H1 (cell line): Measurements from ENCODE around the gene TOP1. TPM values are rescaled to one million over a fixed set of nuclear protein-coding genes. Genes with fewer than 3 reads are reported as not detected.

Experiments
- CTCF ChIA-PET: fragments of 300-600 bp; sonication (Branson Sonifier 250); formaldehyde crosslinking; loops from one replicate; lab custom pipeline; 2021; ENCODE audit not compliant: partially characterized antibody; lab: Charles Lee
- POLR2A ChIA-PET: fragments of 300-600 bp; sonication (Branson Sonifier 250); formaldehyde crosslinking; loops from one replicate; lab custom pipeline; 2021; ENCODE audit warnings: inconsistent platforms; ENCODE audit not compliant: partially characterized antibody; lab: Charles Lee
- DNase-seq, 2 experiments: peaks; one replicate each; pipeline versions ENCODE4 v3.0.0 to v3.0.0-alpha.2; 2010 to 2022; ENCODE audit warnings: low spot score in 2 of 2, low read depth in 1 of 2, mixed read lengths in 1 of 2
- FAIRE-seq: peaks from 2 replicates; lab custom pipeline; 2011; peaks lifted over from hg19 to GRCh38; lab: Jason Lieb, UNC
- H2AFZ ChIP-seq: 2 replicates; pipeline ENCODE4 v1.8.1; 2012; ENCODE audit warnings: low read length, inconsistent platforms
- H2AK5ac ChIP-seq: 2 replicates; pipeline ENCODE4 v1.6.1; 2013; ENCODE audit warnings: low read depth, low read length
- H2BK120ac ChIP-seq: replicated peaks from 2 replicates; pipeline ENCODE3; 2013; ENCODE audit warnings: low read depth, low read length, inconsistent platforms
- H2BK12ac ChIP-seq: 2 replicates; pipeline ENCODE4 v1.6.1; 2013; ENCODE audit warnings: low read depth, low read length
- H2BK15ac ChIP-seq: 2 replicates; pipeline ENCODE4 v1.6.1; 2013; ENCODE audit warnings: low read length
- H2BK20ac ChIP-seq: 2 replicates; pipeline ENCODE4 v1.6.1; 2013; ENCODE audit warnings: low read length
- H2BK5ac ChIP-seq: 2 replicates; pipeline ENCODE4 v1.6.1; 2013; ENCODE audit warnings: low read depth, low read length
- H3K14ac ChIP-seq: 2 replicates; pipeline ENCODE4 v1.6.1; 2013; ENCODE audit warnings: inconsistent platforms; ENCODE audit not compliant: insufficient read length
- H3K18ac ChIP-seq: 2 replicates; pipeline ENCODE4 v1.6.1; 2013; ENCODE audit warnings: low read length; ENCODE audit errors: extremely low read depth
- H3K23ac ChIP-seq: 2 replicates; pipeline ENCODE4 v1.6.1; 2013; ENCODE audit warnings: inconsistent platforms; ENCODE audit not compliant: insufficient read length
- H3K23me2 ChIP-seq: 2 replicates; pipeline ENCODE4 v1.6.1; 2013; ENCODE audit warnings: low read depth, low read length
- H3K27ac ChIP-seq: 2 replicates; pipeline ENCODE4 v1.6.1; 2011; ENCODE audit warnings: low read depth, low read length, inconsistent platforms
- H3K27me3 ChIP-seq, 4 experiments: replicated peaks in 1 of 4; 1 replicate in 1 of 4; 2 replicates in 3 of 4; pipeline versions ENCODE4 v1.6.1 to v1.8.1; 2011 to 2013; ENCODE audit warnings: low read length in 3 of 4, mild to moderate bottlenecking in 3 of 4, inconsistent platforms in 2 of 4, mixed read lengths in 2 of 4, moderate library complexity in 1 of 4; ENCODE audit not compliant: control insufficient read depth in 3 of 4, insufficient read depth in 3 of 4; ENCODE audit errors: extremely low read depth in 1 of 4
- H3K36me3 ChIP-seq, 4 experiments: 2 replicates each; pipeline versions ENCODE4 v1.6.1 to v1.8.1; 2011 to 2013; ENCODE audit warnings: mild to moderate bottlenecking in 4 of 4, low read length in 3 of 4, moderate library complexity in 2 of 4, control low read depth in 1 of 4, inconsistent platforms in 1 of 4; ENCODE audit not compliant: insufficient read depth in 4 of 4, control insufficient read depth in 2 of 4
- H3K4ac ChIP-seq: replicated peaks from 2 replicates; pipeline ENCODE3; 2013; ENCODE audit warnings: low read length, low read depth, mixed read lengths, inconsistent platforms; ENCODE audit not compliant: insufficient read length
- H3K4me1 ChIP-seq, 4 experiments: replicated peaks in 1 of 4; 1 replicate in 1 of 4; 2 replicates in 3 of 4; pipeline versions ENCODE4 v1.6.1 to v1.8.1; 2011 to 2013; ENCODE audit warnings: low read length in 3 of 4, inconsistent platforms in 2 of 4, mixed read lengths in 1 of 4; ENCODE audit not compliant: insufficient read depth in 4 of 4, control insufficient read depth in 3 of 4
- H3K4me2 ChIP-seq, 2 experiments: 2 replicates each; pipeline versions ENCODE4 v1.6.1 to v1.8.1; 2011 to 2013; ENCODE audit warnings: low read depth in 2 of 2, low read length in 2 of 2, control low read depth in 1 of 2, inconsistent platforms in 1 of 2, mild to moderate bottlenecking in 1 of 2; ENCODE audit not compliant: insufficient read depth in 1 of 2
- H3K4me3 ChIP-seq, 4 experiments: fragments of 200-600, 300-600 bp in 1 of 4; sonication (generic), shearing (Covaris generic), sonication (Bioruptor Twin) in 1 of 4; 2 replicates each; pipeline versions ENCODE4 v1.5.1 to v1.8.1; 2011 to 2016; ENCODE audit warnings: low read length in 4 of 4, low read depth in 3 of 4, control low read depth in 2 of 4, inconsistent platforms in 2 of 4, mild to moderate bottlenecking in 2 of 4, mixed read lengths in 1 of 4, moderate library complexity in 1 of 4; ENCODE audit not compliant: insufficient read depth in 2 of 4; ENCODE audit errors: extremely low read depth in 1 of 4
- H3K56ac ChIP-seq: replicated peaks from 2 replicates; pipeline ENCODE3; 2013; ENCODE audit warnings: low read depth, mild to moderate bottlenecking, mixed read lengths, low read length, inconsistent platforms; ENCODE audit not compliant: insufficient read length
- H3K79me1 ChIP-seq: 2 replicates; pipeline ENCODE4 v1.6.1; 2013; ENCODE audit warnings: low read depth, low read length, control low read depth
- H3K79me2 ChIP-seq, 2 experiments: 2 replicates each; pipeline versions ENCODE4 v1.6.1 to v1.8.1; 2012 to 2013; ENCODE audit warnings: low read length in 2 of 2, mild to moderate bottlenecking in 2 of 2, inconsistent platforms in 1 of 2; ENCODE audit not compliant: insufficient read depth in 2 of 2, control insufficient read depth in 1 of 2
- H3K9ac ChIP-seq, 4 experiments: replicated peaks in 1 of 4; 1 replicate in 1 of 4; 2 replicates in 3 of 4; pipeline versions ENCODE4 v1.6.1 to v1.8.1; 2011 to 2013; ENCODE audit warnings: low read depth in 3 of 4, low read length in 3 of 4, control low read depth in 2 of 4, mild to moderate bottlenecking in 2 of 4, moderate library complexity in 2 of 4, inconsistent platforms in 1 of 4; ENCODE audit errors: extremely low read depth in 1 of 4
- H3K9me3 ChIP-seq, 2 experiments: 2 replicates each; pipeline versions ENCODE4 v1.6.1 to v1.8.1; 2012 to 2013; ENCODE audit warnings: mild to moderate bottlenecking in 2 of 2, moderate library complexity in 2 of 2, control low read depth in 1 of 2, inconsistent platforms in 1 of 2, low read depth in 1 of 2, low read length in 1 of 2, mixed read lengths in 1 of 2; ENCODE audit not compliant: insufficient read depth in 2 of 2
- H4K20me1 ChIP-seq, 2 experiments: replicated peaks in 1 of 2; 2 replicates each; pipeline versions ENCODE3 to v1.8.1; 2011 to 2013; ENCODE audit warnings: inconsistent platforms in 2 of 2, low read length in 2 of 2, mild to moderate bottlenecking in 1 of 2; ENCODE audit not compliant: insufficient read depth in 2 of 2, control insufficient read depth in 1 of 2
- H4K5ac ChIP-seq: 2 replicates; pipeline ENCODE4 v1.6.1; 2013; ENCODE audit warnings: low read length, low read depth, mixed read lengths, inconsistent platforms; ENCODE audit not compliant: insufficient read length
- H4K8ac ChIP-seq: 2 replicates; pipeline ENCODE4 v1.8.0; 2013; ENCODE audit warnings: mild to moderate bottlenecking, moderate library complexity, low read length, inconsistent platforms; ENCODE audit not compliant: insufficient read depth; ENCODE audit errors: extremely low read depth
- H4K91ac ChIP-seq: replicated peaks from 2 replicates; pipeline ENCODE3; 2013; ENCODE audit warnings: low read length, mixed read lengths, inconsistent platforms; ENCODE audit not compliant: insufficient read length
- ATF2 ChIP-seq: IDR thresholded peaks from 2 replicates; pipeline ENCODE4 v1.6.1; 2012; ENCODE audit warnings: low read length, inconsistent platforms
- EZH2 ChIP-seq: fragments of 200-600 bp; sonication (generic); IDR thresholded peaks from 2 replicates; pipeline ENCODE4 v1.7.1; 2012; ENCODE audit warnings: low read depth, mild to moderate bottlenecking, moderate library complexity, low read length, inconsistent platforms; ENCODE audit not compliant: severe bottlenecking
- GTF2F1 ChIP-seq: IDR thresholded peaks from 2 replicates; pipeline ENCODE4 v1.6.1; 2012; ENCODE audit warnings: low read depth, low read length, improper control_type of control experiment, borderline replicate concordance
- MAX ChIP-seq: IDR thresholded peaks from 2 replicates; pipeline ENCODE4 v1.6.1; 2012; ENCODE audit warnings: inconsistent platforms
- POLR2A ChIP-seq, 2 experiments: IDR thresholded peaks; 1 replicate in 1 of 2; 2 replicates in 1 of 2; pipeline ENCODE4 v1.6.1; 2011; ENCODE audit warnings: low read depth in 2 of 2, low read length in 2 of 2, mild to moderate bottlenecking in 2 of 2; ENCODE audit errors: control extremely low read depth in 1 of 2
- TAF7 ChIP-seq: optimal IDR thresholded peaks from 2 replicates; pipeline ENCODE3; 2011; ENCODE audit warnings: low read depth, mild to moderate bottlenecking, inconsistent platforms, low read length, moderate library complexity, borderline replicate concordance
- WGBS, 2 experiments: shearing (Covaris generic) in 1 of 2; methylation state at CpG; one replicate each; pipeline versions ENCODE4 v1.1.6 to v1.1.7; 2013 to 2015; ENCODE audit warnings: low lambda C conversion rate in 2 of 2, mixed read lengths in 2 of 2, inconsistent platforms in 1 of 2, low coverage in 1 of 2, missing lambda C conversion rate in 1 of 2; ENCODE audit not compliant: insufficient replicate concordance in 2 of 2, insufficient coverage in 1 of 2, insufficient read length in 1 of 2; ENCODE audit errors: extremely low coverage in 1 of 2, missing lambda C conversion rate in 1 of 2; 5-methylcytosine and 5-hydroxymethylcytosine counted together
- polyA plus RNA-seq, 7 experiments: library from polyadenylated mRNA; depleted of rRNA in 3 of 7; stranded (reverse) in 5 of 7; unstranded in 2 of 7; fragments of >200 nt in 5 of 7; fragments of 200-250 nt in 2 of 7; gene quantifications; 1 replicate in 5 of 7; 2 replicates in 1 of 7; 4 replicates in 1 of 7; pipeline versions ENCODE4 v1.2.1 to v1.2.3, GENCODE V29; 2011 to 2013; ENCODE audit warnings: missing spikeins in 2 of 7, mixed read lengths in 2 of 7
- total RNA-seq: library from RNA; stranded (reverse); fragmentation: NEBNext Ultra II Directional; extraction: Animal tissue kit (Norgen Biotek cat#: 25700); gene quantifications from 2 replicates; pipeline ENCODE4 v1.2.1, GENCODE V29; 2021

TOP1 gene
- total and polyA plus RNA-seq, 2 of the 8 experiments (the other 6 are each of a cell fraction or from before 2014, with no cell fraction given), result 7.4 to 108 TPM

GRCh38 chr20:41098703-41099250, 70.2 kb downstream of the TOP1 start:
- Histone ChIP-seq H3K27ac (no peak overlapping the region), H3K14ac (no peak overlapping the region), H4K5ac (no peak overlapping the region), H3K18ac (no peak overlapping the region), H2BK20ac (no peak overlapping the region), H4K20me1 (peaks cover 2 to 8% of the 10 kb centered on the region in 2 experiments), H3K4me3 (no peak overlapping the region), H2BK12ac (no peak overlapping the region), H2AK5ac (no peak overlapping the region), H3K4ac (no peak overlapping the region), H3K4me2 (no peak overlapping the region), H2BK120ac (no peak overlapping the region), H4K8ac (no peak overlapping the region), H3K23me2 (no peaks in the 10 kb centered on the region), H3K79me2 (no peaks in the 10 kb centered on the region), H3K56ac (no peak overlapping the region), H3K36me3 (peaks cover 29 to 76% (median 60%) of the 10 kb centered on the region in 4 experiments), H2AFZ (no peak overlapping the region), H4K91ac (no peak overlapping the region), H3K79me1 (no peaks in the 10 kb centered on the region), H3K23ac (no peak overlapping the region), H3K9me3 (no peaks in the 10 kb centered on the region), H3K4me1 (no peaks in the 10 kb centered on the region), H2BK15ac (no peak overlapping the region), H3K27me3 (no peaks in the 10 kb centered on the region), H3K9ac (no peak overlapping the region), H2BK5ac (no peak overlapping the region)
- no peak for FAIRE-seq
- 94% methylated on average over 4 of the region's 4 CpGs; no CpG with 5 or more reads in 1 of the 2 experiments for WGBS, 2 experiments
- DNase-seq, result no peak
- no peak for TF ChIP-seq POLR2A (IDR thresholded peaks at IDR 0.05; ENCODE audit: control extremely low read depth in 1 of 2, low read depth in 2 of 2, low read length in 2 of 2)
- no peak for TF ChIP-seq GTF2F1
- TF ChIP-seq EZH2, result no peak
- TF ChIP-seq TAF7, result no peak
- TF ChIP-seq MAX, result no peak
- TF ChIP-seq ATF2, result no peak
- ChIA-PET CTCF (interaction anchor here (0.6 to 9.6 kb wide), 4 partner anchors 8 to 350 kb away, joined by 3 to 99 read pairs (median 4); no protein-coding TSS in a partner anchor), POLR2A (interaction anchor here (0.6 kb wide), 1 partner anchor 331 kb away, joined by 3 read pairs; no protein-coding TSS in a partner anchor)
